GM12864 (cell line): ENCODE measurements around the gene CUEDC1.

Experiments used
- DNase-seq: peaks from one replicate; pipeline ENCODE4 v3.0.0-alpha.2; 2011; ENCODE audit warnings: low read depth
- H3K4me3 ChIP-seq: 2 replicates; pipeline ENCODE4 v1.5.1; 2011; ENCODE audit warnings: mild to moderate bottlenecking, low read depth, low read length, control low read depth
- TF ChIP-seq, protein P1 (sequence below): IDR thresholded peaks from 2 replicates; pipeline ENCODE4 v1.5.1; 2011; ENCODE audit warnings: low read depth, mild to moderate bottlenecking, moderate library complexity, low read length, control low read depth, inconsistent platforms; ENCODE audit errors: missing control alignments

The CUEDC1 gene

DNA sequence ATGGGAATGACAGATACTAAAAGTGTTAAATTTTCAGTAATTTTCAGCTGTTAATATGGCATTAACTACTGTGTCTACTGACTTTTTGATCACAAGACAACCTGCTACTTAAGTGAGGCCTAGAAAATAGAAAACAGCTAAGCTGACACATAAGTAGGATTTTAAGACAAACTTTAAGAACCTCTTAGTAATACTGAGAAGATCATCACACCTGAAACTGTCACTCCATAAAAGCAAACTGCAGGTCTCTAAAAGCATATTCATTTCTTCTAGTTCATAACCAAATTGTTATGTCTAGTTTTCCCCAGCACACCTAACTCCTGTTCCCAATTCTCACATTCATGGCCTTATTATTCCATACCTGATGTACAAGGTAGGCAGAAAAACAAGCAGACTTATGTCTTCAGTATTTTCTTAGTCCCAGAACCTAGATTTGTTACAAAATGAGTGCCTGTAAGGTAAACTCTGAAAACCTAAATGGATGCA is 43.8 kb upstream of the CUEDC1 start:
- TF ChIP-seq, protein P1, sequence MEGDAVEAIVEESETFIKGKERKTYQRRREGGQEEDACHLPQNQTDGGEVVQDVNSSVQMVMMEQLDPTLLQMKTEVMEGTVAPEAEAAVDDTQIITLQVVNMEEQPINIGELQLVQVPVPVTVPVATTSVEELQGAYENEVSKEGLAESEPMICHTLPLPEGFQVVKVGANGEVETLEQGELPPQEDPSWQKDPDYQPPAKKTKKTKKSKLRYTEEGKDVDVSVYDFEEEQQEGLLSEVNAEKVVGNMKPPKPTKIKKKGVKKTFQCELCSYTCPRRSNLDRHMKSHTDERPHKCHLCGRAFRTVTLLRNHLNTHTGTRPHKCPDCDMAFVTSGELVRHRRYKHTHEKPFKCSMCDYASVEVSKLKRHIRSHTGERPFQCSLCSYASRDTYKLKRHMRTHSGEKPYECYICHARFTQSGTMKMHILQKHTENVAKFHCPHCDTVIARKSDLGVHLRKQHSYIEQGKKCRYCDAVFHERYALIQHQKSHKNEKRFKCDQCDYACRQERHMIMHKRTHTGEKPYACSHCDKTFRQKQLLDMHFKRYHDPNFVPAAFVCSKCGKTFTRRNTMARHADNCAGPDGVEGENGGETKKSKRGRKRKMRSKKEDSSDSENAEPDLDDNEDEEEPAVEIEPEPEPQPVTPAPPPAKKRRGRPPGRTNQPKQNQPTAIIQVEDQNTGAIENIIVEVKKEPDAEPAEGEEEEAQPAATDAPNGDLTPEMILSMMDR = no peak
- DNase-seq = no peak
- no peak overlapping the region for H3K4me3 ChIP-seq

DNA sequence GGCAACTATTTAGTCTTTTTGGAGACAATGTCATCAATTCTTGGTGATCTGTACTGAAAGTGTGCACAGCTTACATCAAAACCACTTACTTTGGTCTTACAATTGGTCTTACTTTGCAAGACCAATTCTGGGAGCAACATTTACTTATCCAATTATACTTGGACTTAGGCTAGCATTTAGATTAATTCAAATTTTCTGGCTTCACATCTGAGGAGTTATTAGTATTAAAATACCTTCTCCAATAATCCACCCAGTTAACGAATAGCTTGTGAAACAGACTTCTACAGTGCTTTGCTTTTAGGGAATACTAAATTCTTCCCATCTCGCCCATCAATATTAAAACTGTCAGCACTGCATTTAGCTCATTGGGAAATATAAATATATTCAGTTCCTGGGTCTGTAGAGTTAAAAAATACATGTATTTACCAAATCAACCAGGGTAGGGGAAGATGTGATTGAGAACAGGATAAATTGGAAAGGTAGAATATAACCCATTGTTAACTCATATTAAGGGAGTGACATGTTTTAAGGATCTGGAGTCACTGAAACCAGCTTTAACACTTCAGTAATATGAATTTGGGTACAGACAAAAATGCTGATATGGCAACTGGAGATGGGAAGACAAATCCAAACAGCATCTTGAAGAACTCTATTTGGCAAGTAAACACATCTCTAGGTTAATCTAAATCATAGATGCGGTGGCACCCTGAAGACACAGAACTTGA is 42.0 kb upstream of the CUEDC1 start:
- TF ChIP-seq, protein P1 = no peak
- no peak overlapping the region for H3K4me3 ChIP-seq
- DNase-seq = no peak

DNA sequence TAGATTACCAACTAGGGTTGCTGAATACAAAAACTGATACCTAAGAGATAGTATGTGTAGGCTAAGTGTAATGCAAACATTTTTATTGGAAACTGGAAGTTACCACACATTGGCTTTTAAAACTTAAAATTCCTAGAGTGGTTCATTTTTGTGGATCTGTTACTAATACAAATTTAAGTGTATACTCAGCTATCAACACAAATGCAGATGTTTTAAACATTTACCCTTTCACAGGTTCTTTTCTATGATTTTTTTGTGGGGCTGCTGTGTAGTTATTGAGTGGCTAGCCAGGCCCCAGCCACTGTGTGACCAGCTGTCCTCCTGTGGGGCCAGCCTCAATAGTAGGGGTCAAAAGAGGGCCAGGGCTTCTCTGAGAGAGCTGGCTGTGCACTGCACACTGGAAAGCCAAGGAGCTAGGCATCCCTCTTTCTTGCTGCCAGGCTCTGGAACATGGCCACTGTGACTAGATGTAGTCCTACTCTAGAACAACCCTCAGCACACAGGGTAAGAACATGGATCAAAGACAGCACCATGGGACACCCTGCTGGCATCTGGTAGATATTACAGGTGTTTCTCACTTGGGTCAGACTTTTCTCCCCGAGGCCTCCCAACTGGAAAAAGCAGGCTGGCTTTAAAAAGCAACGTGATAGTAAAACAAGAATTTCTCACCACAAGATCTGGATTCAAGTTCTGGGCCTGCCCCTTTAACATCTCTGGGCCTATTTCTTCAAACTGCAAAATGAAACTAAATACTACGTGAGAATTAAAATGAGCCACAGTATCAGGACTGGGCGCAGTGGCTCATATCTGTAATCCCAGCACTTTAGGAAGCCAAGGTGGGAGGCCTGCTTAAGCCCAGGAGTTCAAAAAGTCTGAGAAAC is 40.1 kb upstream of the CUEDC1 start:
- no peak overlapping the region for H3K4me3 ChIP-seq
- DNase-seq = no peak
- TF ChIP-seq, protein P1 = peak; percentile 76

DNA sequence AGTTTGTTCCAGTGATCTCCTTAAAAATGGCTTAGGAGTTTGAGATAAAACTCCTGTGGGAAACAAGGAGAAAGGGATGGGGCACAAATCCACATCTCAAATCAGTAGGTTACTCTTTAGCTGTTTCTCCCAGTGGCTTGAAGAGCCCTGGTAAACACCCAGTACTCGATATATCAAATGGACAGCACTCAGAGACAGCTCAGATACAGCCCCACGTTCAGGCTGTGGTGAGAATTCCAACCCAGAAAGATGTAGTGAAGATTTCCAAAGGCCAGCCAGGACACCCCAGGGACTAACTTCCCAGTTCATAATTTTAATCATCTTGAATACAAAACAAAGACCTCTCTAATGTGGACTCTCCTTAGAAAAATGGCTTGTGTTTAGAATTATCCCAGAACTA is 39.2 kb upstream of the CUEDC1 start:
- TF ChIP-seq, protein P1 = no peak
- no peak overlapping the region for H3K4me3 ChIP-seq
- no peak for DNase-seq

DNA sequence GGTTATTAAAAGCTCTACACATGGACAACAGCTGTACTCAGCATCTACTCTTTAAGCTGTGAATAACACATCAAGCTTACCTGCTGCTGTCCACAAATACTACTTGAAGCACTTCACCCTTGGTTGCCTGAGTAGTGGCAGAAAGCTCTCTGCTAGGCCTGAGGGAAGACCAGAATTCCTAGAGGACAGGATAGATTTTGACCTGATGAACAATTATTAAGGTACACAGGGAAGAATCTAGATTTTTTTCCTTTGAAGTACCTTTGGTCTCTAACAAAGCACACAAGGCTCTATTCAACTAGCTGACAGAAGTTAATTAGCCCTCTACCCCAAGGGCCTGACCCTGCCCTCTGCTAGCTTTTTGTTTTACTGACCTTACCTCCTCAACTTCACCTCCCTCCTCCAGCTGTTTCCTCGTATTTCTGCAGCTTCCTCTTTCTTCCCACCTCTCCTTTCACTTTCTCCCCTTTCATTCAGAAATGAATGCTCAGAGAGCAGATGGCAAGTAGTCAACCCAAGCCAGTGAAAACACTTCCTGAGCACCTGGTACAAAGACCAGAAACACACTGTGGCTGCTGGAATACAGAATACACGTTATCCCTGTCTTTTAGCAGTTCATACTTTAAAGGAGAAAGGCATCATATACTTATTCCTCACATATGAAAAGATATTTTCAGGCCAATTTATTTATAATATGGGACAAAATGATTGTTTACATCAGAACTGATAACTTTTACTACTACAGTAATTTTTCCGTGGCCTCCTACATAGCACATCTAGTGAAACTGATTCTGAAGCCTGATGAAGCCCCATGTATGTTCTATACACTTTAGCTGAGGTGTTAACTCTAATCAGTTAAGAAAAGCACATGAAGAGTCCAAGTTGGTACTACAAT is 38.5 kb upstream of the CUEDC1 start:
- no peak for DNase-seq
- TF ChIP-seq, protein P1 = no peak

DNA sequence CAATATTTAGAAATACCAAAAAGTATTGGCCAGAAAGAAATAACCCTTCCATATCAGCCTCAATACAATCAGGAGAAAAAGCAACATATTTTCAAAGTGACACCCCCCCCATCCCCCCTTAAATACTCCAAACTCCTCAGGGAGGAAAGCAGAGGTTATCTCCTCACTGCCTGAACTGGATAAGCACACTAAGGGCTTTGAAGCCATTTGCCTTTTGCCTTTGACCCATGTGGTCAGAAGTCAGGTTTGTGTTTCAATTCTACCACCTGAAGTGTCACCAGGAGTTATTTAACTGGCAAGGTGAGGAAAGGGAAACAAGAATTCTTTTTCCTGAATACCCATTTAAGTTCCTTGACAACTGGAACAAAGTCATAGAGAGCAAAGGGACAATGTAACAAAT is 36.3 kb upstream of the CUEDC1 start:
- TF ChIP-seq, protein P1 = no peak
- H3K4me3 ChIP-seq = no peak overlapping the region
- no peak for DNase-seq

More for the DNA sequence above, 38.5 kb upstream of the CUEDC1 start:
- no peak overlapping the region for H3K4me3 ChIP-seq
